HEK293 (cell line): ENCODE measurements around the gene ACTA2.

Experiments used
- CTCF ChIA-PET: fragments of 350-600 bp; formaldehyde crosslinking; extraction: SDS; loops from one replicate; lab custom pipeline; 2021; ENCODE audit warnings: antibody characterized with exemption; lab: Yijun Ruan, JAX
- POLR2A ChIA-PET: fragments of 300-600 bp; formaldehyde crosslinking; extraction: SDS; loops from one replicate; lab custom pipeline; 2020; ENCODE audit warnings: antibody characterized with exemption, inconsistent platforms; lab: Yijun Ruan, JAX
- H3K27ac ChIP-seq: fragments of 200-500 bp; sonication (Bioruptor generic); 2 replicates; pipeline ENCODE4 v1.5.1; 2014; ENCODE audit warnings: low read depth, low read length, control low read depth, inconsistent platforms; ENCODE audit errors: extremely low read depth
- H3K36me3 ChIP-seq, 2 experiments: fragments of 200-500 bp in 1 of 2; sonication (Bioruptor generic) in 1 of 2; 1 replicate in 1 of 2; 2 replicates in 1 of 2; pipeline ENCODE4 v1.5.1; 2014 to 2017; ENCODE audit warnings: inconsistent platforms in 2 of 2, low read length in 2 of 2; ENCODE audit not compliant: control insufficient read depth in 2 of 2, insufficient read depth in 1 of 2
- H3K4me1 ChIP-seq: fragments of 200-500 bp; sonication (Bioruptor generic); 2 replicates; pipeline ENCODE4 v1.5.1; 2014; ENCODE audit warnings: mild to moderate bottlenecking, low read length, inconsistent platforms; ENCODE audit not compliant: control insufficient read depth, insufficient read depth
- H3K4me3 ChIP-seq: 2 replicates; pipeline ENCODE4 v1.5.1; 2011; ENCODE audit warnings: low read depth, mild to moderate bottlenecking, control low read depth, low read length, moderate library complexity
- H3K9me3 ChIP-seq: fragments of 200-500 bp; sonication (Bioruptor generic); 2 replicates; pipeline ENCODE4 v1.5.1; 2014; ENCODE audit warnings: low read depth, low read length, inconsistent platforms; ENCODE audit not compliant: control insufficient read depth, insufficient read depth
- BCL11B ChIP-seq: fragments of 450-650 bp; formaldehyde crosslinking; IDR thresholded peaks from 2 replicates; pipeline ENCODE4 v1.5.1; 2016; ENCODE audit warnings: low read depth, missing biosample characterization, missing genetic modification characterization
- YY1 ChIP-seq: fragments of 450-650 bp; formaldehyde crosslinking; IDR thresholded peaks from 2 replicates; pipeline ENCODE4 v1.5.1; 2018; ENCODE audit warnings: missing biosample characterization, missing genetic modification characterization
- ZBTB7A ChIP-seq: fragments of 450-650 bp; formaldehyde crosslinking; IDR thresholded peaks from 2 replicates; pipeline ENCODE4 v1.5.1; 2016; ENCODE audit warnings: low read depth, missing biosample characterization, missing genetic modification characterization
- ZFP3 ChIP-seq: fragments of 450-650 bp; formaldehyde crosslinking; IDR thresholded peaks from 2 replicates; pipeline ENCODE4 v1.5.1; 2016; ENCODE audit warnings: low read depth, missing biosample characterization, missing genetic modification characterization
- ZNF169 ChIP-seq: fragments of 450-650 bp; formaldehyde crosslinking; IDR thresholded peaks from 2 replicates; pipeline ENCODE4 v1.5.1; 2016; ENCODE audit warnings: missing biosample characterization, missing genetic modification characterization
- ZNF266 ChIP-seq: fragments of 450-650 bp; formaldehyde crosslinking; IDR thresholded peaks from 2 replicates; pipeline ENCODE4 v1.5.1; 2016; ENCODE audit warnings: missing biosample characterization, missing genetic modification characterization, low read depth
- ZNF513 ChIP-seq: fragments of 450-650 bp; IDR thresholded peaks from 2 replicates; pipeline ENCODE4 v1.5.1; 2018; ENCODE audit warnings: missing biosample characterization, missing genetic modification characterization
- ZNF521 ChIP-seq: fragments of 450-650 bp; formaldehyde crosslinking; IDR thresholded peaks from 2 replicates; pipeline ENCODE4 v1.5.1; 2017; ENCODE audit warnings: missing biosample characterization, mild to moderate bottlenecking, missing genetic modification characterization
- ZSCAN4 ChIP-seq: fragments of 450-650 bp; formaldehyde crosslinking; IDR thresholded peaks from 2 replicates; pipeline ENCODE4 v1.5.1; 2017; ENCODE audit warnings: missing biosample characterization, missing genetic modification characterization
- TF ChIP-seq, protein P1 (sequence below): fragments of 450-650 bp; formaldehyde crosslinking; IDR thresholded peaks from 2 replicates; pipeline ENCODE4 v1.5.1; 2017; ENCODE audit warnings: missing biosample characterization, missing genetic modification characterization
- TF ChIP-seq, protein P2 (sequence below): fragments of 450-650 bp; formaldehyde crosslinking; conservative IDR thresholded peaks from 2 replicates; pipeline ENCODE4 v1.5.1; 2016; ENCODE audit warnings: low read depth, missing biosample characterization, missing genetic modification characterization

ACTA2 gene

GRCh38 chr10:88920198-88920597 lies 32.4 kb downstream of the ACTA2 start (continued):
- TF ChIP-seq ZNF266 (tag by site-specific recombination) (no peak), ZNF169 (tag by site-specific recombination) (no peak), BCL11B (tag by site-specific recombination) (no peak), ZBTB7A (tag by site-specific recombination) (no peak), ZFP3 (tag by site-specific recombination) (no peak)

DNA sequence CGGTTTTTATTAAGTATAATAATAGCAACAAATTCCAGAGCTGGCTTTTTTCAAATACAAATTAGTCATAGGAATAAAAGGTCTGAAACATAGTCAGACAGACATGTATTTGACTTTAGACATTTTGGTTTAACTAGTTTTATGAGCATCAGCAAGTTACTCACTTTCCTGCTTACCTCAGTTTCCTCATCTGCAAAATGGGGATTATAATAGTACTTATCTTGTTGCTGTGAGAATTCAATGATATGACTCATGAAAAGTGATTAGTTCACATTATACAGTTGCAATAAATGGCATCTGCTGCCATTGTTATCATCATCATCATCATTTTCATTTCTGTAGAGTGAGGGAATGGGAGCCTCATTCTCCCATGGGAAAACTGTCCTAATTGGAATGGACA lies 33.5 kb downstream of the ACTA2 start:
- no peak for TF ChIP-seq YY1 (tag by site-specific recombination)
- peak; percentile 54; the same call in 1 of the 2 replicates for TF ChIP-seq ZNF513
- TF ChIP-seq, protein P1, sequence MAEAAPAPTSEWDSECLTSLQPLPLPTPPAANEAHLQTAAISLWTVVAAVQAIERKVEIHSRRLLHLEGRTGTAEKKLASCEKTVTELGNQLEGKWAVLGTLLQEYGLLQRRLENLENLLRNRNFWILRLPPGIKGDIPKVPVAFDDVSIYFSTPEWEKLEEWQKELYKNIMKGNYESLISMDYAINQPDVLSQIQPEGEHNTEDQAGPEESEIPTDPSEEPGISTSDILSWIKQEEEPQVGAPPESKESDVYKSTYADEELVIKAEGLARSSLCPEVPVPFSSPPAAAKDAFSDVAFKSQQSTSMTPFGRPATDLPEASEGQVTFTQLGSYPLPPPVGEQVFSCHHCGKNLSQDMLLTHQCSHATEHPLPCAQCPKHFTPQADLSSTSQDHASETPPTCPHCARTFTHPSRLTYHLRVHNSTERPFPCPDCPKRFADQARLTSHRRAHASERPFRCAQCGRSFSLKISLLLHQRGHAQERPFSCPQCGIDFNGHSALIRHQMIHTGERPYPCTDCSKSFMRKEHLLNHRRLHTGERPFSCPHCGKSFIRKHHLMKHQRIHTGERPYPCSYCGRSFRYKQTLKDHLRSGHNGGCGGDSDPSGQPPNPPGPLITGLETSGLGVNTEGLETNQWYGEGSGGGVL (tag by site-specific recombination), result no peak
- TF ChIP-seq, protein P2, sequence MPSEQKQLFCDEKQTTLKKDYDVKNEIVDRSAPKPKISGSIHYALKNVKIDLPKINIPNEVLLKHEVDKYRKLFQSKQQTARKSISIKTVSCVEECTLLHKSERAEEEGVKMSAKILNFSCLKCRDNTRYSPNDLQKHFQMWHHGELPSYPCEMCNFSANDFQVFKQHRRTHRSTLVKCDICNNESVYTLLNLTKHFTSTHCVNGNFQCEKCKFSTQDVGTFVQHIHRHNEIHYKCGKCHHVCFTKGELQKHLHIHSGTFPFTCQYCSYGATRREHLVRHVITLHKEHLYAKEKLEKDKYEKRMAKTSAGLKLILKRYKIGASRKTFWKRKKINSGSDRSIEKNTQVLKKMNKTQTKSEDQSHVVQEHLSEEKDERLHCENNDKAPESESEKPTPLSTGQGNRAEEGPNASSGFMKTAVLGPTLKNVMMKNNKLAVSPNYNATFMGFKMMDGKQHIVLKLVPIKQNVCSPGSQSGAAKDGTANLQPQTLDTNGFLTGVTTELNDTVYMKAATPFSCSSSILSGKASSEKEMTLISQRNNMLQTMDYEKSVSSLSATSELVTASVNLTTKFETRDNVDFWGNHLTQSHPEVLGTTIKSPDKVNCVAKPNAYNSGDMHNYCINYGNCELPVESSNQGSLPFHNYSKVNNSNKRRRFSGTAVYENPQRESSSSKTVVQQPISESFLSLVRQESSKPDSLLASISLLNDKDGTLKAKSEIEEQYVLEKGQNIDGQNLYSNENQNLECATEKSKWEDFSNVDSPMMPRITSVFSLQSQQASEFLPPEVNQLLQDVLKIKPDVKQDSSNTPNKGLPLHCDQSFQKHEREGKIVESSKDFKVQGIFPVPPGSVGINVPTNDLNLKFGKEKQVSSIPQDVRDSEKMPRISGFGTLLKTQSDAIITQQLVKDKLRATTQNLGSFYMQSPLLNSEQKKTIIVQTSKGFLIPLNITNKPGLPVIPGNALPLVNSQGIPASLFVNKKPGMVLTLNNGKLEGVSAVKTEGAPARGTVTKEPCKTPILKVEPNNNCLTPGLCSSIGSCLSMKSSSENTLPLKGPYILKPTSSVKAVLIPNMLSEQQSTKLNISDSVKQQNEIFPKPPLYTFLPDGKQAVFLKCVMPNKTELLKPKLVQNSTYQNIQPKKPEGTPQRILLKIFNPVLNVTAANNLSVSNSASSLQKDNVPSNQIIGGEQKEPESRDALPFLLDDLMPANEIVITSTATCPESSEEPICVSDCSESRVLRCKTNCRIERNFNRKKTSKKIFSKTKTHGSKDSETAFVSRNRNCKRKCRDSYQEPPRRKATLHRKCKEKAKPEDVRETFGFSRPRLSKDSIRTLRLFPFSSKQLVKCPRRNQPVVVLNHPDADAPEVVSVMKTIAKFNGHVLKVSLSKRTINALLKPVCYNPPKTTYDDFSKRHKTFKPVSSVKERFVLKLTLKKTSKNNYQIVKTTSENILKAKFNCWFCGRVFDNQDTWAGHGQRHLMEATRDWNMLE (tag by site-specific recombination), result no peak
- TF ChIP-seq, all 188 proteins: peak for 1
- CTCF ChIA-PET, result interaction anchor here (1.0 kb wide), 1 partner anchor 16 kb away, joined by 3 read pairs; no protein-coding TSS in a partner anchor
- no peak overlapping the region for H3K4me3 ChIP-seq
- POLR2A ChIA-PET, result no interaction called here
- H3K4me1 ChIP-seq, result no peaks in the 10 kb centered on the region; the same call in 1 of the 2 replicates
- no peaks in the 10 kb centered on the region for H3K9me3 ChIP-seq
- H3K36me3 ChIP-seq, result no peaks in the 10 kb centered on the region; a peak in 1 of 3 replicates
- H3K27ac ChIP-seq, result no peak overlapping the region

DNA sequence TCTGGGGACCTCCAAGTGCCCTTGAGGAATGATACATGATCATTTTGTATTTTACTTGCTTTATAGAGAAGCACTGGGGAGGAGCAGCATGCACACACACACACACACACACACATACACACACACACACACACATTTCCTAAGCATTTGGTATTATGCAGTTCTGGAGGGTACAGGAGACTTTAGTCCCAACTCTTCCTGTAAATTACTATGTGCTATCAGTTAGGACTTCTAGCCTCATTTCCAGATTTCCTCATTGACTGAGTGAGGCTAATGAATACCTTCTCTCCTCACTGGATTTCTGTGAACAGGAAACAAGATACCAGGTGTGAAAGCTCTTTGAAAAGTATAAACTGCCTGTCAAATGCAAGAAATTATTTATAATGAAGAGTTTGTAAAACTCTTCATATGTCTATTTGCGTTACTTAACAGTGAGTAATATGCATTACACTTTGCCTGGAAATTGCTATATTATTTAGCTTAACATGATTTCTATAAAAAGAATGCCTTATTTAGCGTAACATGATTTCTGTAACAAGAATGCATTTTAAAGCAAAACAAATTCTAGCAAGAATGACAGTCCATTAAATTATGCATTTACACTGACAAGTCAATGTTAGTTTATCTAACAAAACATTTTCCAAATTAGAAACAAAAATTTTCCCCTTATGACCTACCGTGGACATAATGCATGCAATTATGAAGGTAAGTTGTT lies 34.2 kb downstream of the ACTA2 start:
- no peaks in the 10 kb centered on the region; a peak in 1 of 3 replicates for H3K36me3 ChIP-seq
- TF ChIP-seq ZNF521 (tag by site-specific recombination), result no peak
- peak; percentile 43 for TF ChIP-seq ZSCAN4 (tag by site-specific recombination)
- ChIA-PET CTCF (interaction anchor here (1.0 kb wide), 1 partner anchor 16 kb away, joined by 3 read pairs; no protein-coding TSS in a partner anchor), POLR2A (no interaction called here)
- no peak overlapping the region for H3K27ac ChIP-seq
- H3K4me1 ChIP-seq, result no peaks in the 10 kb centered on the region; the same call in 1 of the 2 replicates
- H3K4me3 ChIP-seq, result no peak overlapping the region
- no peaks in the 10 kb centered on the region for H3K9me3 ChIP-seq
